DMS53 (cell line): ENCODE data around the gene DCC.
A peak's percentile ranks its signal among the peaks of the same experiment; 100 is the strongest.
"Not testable (repeated sequence)": the region's sequence is repeated elsewhere in the genome, so short reads cannot be mapped to it uniquely, and the experiment has no call there.

Source experiments
- DNase-seq: peaks from one replicate; lab custom pipeline; 2025; lab: John Stamatoyannopoulos, UW

Gene DCC

DNA sequence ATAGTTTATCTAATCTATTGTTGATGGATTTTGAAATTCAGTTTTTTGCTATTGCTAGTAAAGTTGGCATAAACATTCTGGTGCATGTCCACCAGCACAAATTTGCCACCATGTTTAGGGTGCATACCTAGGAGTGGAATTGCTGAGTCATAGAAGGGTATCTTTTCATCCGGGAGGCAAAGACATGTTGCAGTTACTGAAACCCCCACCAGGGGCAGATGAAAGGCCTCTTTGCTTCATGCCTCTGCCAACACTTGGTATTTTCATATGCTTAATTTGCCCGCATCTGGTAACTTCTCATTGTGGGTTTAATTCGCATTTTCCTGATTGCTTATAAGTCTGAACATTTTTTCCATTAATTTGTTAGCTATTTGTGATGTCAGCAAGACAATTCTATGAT, 8.2 kb downstream of the DCC start:
- DNase-seq, result peak; percentile 84

DNA sequence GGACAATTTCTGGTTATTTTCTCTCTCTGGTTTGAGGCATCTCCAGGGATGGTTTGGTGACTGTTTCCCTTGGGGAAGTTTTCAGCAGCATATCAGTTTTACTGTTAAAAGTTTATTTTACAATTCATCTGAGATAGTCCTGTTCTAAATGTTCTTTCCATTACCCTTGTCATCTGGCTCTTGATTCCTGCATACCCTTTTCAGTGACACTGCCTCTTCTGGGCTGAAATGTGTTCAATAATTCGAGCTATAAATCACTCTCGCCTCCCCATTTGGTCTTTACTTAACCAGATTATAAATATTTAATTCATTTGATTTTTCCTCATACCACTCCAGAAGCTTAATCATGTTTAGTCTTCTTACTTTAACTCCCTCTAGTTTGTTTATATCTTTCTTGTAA, 9.5 kb downstream of the DCC start:
- DNase-seq, result no peak

DNA sequence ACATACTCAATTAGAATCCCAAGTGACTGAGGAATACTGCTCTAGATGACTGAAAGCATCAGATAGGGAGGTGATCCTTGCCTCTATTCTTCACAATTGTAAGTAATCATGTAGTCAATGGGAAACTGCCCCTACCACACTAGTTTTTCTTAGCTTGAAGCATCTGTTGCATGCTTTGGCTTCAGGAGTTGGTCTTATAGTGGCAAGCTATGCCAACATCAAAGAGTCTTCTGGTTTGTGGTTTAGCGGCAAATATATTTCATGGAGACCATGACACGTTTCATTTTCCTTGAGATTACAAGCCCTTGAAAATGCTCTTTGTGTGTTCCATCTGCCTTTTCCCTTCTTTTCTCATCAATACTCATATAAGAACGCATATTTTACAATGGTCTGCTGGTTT, 12.9 kb downstream of the DCC start:
- DNase-seq, result no peak

DNA sequence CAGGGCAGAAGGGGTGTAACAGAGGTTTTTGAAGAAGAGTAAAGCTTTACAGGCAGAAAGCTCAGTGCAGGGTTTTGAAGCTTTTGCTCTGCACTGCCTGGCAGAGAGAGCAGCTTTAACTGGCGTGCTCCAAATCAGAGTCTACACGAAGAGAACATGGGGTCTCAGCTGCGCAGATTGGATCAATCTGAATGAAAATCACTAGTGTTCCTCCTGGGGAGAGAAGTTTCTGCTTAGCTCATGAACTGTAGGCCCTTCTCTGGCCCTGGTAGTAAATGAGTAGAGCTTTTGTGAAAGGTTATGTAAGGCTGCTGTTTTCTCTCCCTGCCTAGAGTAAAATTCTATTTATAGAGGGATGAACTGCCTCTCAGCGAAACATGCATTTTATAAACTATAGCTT, 13.6 kb downstream of the DCC start:
- no peak for DNase-seq

DNA sequence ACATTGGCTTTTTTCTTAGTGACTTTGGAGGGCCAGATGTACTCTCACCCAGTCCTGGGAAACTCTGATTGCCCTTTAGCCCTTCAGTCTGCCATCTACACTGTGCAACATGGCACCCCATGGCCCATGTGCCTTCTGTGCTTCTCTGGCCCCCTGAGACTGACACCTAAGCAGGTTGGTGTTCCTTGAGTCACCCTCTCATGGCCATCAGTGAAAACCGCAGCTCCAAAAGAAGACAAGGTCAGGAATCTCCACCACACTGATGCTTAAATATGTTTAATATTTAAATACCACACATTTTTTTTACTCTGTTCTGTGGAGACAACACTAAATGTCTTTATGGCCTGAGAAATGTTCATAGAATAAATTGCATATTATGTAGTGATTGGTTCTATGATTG, 23.9 kb downstream of the DCC start:
- no peak for DNase-seq

DNA sequence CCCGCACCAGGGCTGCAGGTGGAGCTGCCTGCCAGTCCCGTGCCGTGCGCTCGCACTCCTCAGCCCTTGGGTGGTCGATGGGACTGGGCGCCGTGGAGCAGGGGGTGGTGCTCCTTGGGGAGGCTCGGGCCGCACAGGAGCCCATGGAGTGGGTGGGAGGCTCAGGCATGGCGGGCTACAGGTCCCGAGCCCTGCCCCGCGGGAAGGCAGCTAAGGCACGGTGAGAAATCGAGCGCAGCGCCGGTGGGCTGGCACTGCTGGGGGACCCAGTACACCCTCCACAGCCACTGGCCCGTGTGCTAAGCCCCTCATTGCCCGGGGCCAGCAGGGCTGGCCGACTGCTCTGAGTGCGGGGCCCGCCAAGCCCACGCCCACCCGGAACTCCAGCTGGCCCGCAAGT, 26.9 kb downstream of the DCC start:
- not testable (repeated sequence) for DNase-seq

DNA sequence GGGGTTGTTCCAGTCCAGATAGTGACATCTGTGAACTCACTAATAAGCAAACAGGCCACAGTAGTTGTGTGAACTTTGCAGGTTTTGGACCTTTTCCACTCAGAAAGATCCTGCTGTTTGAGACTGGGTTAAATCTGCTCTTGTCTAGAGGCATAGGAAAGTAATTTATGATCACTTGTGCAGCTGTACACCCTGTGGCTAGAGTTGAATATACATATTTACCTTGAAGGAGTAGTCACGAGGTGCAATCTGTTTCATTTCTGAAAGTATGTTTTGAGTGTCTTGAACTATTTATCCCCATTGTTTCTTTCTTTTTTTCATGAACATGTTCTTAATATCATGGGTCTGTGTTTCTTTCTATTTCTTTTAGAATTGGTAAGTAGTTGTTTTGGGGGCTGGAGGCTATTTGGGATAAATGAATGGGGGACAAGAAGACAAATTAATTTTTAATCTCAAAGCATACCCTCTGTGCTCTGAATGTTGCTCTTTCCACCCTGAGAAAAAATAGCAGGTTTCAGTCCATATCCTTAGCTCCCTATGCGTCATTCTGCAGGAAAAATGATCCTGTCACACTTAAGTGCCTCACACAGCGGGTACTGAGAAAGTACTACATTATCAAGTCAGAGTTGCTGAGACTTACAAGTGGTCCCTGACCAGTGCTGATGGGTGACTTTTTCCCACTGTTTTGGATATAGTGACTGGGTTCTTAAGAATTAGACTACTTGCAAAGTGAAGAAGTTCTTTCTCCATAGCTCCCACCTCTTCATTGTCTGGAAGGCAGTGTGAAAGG, 28.2 kb downstream of the DCC start:
- DNase-seq, result no peak

DNA sequence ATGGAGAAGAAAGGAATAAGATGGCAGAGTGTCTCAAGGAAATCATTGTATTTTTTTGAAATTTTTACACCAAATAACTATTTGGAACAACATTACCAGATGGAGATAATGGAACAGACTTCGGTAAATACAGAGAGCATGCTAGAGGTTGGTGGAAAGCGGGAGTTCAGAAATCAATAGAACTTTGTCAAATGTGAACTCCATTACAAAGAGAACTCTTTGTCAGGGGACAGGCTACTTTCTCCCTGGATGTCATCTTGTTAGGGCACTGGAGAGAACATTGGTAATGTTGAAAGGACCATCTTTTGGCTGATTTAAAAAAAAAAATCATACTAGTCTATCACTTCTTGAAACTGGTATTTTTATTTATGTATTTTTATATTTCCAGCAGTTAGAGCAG, 30.8 kb downstream of the DCC start:
- DNase-seq, result no peak

DNA sequence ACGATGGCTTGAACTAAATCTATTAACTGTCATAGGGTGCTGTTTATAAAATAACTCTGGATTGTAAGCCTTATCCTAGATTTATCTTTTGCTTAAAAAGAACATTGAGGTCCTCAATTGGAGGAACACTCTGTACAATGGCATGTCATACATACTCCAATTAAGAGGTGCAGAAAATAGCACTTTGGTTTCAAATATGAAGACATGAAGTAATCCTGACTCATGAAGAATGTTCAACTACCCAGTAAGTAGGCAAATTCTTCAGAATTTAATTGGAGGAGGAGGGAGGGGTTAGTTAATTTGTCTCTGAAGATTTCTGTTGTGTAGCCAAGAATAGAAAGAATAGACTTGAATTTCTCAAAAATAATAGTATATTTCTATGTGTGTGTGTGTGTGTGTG, 36.1 kb downstream of the DCC start:
- no peak for DNase-seq

DNA sequence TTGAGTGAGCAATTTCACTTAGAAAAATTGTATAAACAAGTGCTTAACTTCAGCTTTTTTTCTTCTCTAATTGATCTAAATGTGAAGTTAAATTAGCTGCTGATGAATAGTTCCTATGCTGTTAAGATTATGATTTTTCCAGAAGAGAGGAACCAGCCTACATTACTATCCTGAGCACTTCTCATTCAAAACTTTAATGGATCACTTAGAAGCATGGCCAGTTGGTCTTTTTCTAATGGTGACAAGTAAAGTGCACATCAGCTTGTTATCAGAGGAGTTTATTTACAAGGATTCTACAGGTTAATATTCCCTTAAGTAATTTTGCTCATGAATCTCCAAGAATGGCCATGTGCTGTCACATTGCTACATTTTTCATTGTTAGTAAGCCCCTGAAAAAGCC, 37.1 kb downstream of the DCC start:
- DNase-seq, result no peak

DNA sequence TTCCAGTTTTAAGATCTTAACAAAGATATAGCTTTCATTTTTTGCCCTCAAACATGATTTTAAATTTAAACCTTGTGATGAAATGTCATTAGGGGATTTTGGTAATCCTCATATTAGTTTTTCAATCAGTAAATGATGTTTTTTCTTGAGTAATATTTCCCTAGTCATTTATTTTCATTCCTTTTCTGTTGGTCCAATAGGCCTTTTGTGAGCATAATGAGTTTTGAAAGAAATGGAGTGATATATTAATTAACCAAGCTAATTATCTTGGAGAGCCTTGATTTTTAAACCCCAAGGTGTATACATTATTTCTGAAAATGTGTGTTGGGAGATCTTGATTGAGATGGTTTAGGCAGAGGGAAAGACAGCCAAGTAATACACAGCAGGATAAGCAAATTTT, 46.3 kb downstream of the DCC start:
- DNase-seq, result no peak

DNA sequence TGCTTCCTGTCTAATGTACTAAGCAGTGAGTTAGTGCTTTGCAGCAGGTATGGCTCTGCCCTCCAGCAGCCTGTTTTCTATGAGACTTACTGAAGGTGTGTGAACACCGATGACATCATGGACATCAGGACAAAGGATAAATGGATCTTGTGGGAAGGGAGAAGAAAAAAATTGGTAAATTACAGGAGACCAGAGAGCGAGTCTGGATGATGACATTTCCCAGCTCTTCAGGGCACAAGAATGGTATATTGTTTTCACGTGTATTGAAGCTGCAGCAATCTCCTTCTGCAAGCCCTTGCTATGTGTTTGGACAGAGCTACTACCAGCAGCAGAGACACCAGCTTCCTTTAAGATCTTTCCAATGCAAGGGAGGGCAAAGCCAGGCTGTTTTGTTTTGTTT, 47.2 kb downstream of the DCC start:
- DNase-seq, result no peak

DNA sequence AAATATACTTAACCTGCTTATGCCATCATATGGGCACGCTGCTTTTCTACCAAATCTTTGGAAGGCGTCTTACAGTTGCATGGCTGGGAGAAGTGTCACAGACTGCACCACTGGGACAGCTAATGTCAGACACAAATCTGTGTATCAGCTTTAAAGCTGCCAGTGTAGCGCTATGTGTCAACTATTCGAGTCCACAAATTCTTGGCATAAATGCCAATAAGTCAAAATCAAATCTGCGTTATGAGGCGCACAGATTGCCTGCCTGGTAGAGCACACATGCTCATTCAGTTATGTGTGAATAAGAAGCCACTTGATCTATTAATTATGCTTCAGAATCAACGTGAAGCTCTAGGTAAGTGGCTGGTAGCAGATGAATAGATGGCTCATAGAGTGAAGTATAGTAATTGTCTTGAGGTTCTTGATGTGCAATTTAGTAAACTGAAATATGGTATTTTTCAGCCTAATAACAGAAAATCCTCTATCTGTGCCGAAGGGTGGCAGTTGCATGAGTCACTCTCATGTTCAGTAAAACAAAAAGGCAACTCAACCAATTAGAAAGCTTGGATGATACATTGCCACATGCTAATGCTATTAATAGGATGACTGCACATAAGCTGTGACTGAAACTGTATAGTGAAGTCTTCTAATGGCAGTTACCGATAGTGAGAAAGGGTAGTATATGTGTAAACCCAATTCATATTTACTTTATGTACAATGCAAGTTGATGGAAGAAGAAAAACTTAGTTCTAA, 52.0 kb downstream of the DCC start:
- DNase-seq, result no peak

DNA sequence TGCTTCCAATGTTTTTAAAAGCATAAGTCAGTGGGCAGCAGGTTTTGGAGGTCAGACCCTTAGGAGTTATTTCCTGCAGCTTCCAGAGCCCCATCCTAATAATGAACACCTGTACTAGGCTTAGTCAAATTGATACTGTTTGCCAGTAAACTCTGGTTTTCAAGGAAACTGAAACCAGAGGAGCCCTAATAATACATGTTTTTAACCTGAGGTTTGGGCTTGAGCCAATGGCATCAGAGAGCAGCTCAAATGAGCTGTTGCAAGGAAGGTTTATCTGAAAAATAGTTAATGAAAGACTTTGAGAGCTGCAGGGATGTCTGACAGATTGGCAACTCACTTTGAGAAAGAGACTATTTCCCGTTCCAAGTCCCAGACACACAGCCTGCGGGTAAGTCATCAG, 54.6 kb downstream of the DCC start:
- peak; percentile 13 for DNase-seq

DNA sequence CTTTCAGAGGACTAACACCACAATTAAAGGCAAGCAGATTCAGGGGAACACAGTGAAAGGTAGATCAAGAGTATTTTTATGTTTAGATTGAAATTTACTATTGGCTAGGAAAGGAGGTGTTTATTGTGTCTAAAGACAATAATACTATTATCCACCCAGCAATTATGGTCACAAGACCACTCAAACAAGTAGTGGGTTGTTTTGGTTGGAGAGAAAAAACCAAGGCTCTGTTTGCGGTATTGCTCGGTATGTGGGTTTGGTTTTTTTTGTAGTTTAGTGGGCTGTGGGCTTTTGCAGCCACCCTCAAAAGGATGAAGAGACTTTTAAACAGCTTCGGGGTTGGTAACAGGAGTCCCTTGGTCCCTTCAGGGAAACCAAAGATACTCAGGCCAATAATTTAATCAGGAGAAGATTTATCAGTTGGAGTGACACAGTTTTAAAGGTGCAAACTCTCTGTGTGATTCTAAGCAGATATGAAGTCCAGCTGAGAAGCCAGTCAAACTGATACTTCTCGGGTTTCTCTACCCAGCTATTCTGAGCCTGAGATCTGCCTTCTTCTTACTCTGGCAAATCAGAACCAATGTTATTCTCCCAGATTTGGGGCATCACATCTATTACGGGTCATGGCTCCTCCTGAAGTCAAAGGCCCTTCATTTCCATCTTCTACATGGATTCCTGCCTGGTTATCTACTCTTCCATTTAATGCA, 55.3 kb downstream of the DCC start:
- DNase-seq, result no peak

DNA sequence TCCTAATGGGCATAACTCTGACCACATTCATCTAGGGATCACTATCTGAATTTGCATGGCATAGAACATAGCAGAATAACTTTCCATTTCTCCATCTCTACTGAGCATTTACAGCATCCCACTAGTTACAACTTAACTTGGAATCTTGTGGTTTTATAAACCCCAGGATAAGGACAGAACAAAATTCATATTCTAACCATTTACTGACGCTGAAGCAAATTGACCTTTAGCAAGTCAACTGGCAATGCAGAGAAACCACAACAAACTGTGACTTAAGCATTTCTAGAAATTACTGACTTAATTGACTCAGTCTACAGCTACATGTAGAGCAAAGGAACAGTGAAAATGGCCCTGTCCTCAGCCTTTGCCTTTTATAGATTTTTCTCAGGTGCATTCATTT, 61.2 kb downstream of the DCC start:
- no peak for DNase-seq

DNA sequence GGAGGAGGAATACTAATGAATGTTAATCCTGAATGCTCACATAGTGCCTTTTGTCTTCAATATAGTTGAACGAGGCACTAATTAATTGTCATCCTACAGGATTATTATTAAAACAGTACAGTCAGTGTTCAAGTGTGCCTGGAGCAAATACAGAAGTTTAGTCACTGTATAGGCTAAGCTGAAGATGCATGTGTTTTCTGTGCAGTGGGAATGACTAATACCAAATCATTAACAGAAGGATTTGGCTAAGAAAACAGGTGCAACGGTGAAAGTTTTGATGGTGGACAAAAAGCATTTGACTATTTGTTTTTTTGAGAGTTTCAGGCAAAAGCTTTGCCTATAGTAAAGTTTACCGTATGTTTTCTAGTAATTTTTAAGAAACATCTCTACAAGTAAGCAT, 62.8 kb downstream of the DCC start:
- peak; percentile 57 for DNase-seq

DNA sequence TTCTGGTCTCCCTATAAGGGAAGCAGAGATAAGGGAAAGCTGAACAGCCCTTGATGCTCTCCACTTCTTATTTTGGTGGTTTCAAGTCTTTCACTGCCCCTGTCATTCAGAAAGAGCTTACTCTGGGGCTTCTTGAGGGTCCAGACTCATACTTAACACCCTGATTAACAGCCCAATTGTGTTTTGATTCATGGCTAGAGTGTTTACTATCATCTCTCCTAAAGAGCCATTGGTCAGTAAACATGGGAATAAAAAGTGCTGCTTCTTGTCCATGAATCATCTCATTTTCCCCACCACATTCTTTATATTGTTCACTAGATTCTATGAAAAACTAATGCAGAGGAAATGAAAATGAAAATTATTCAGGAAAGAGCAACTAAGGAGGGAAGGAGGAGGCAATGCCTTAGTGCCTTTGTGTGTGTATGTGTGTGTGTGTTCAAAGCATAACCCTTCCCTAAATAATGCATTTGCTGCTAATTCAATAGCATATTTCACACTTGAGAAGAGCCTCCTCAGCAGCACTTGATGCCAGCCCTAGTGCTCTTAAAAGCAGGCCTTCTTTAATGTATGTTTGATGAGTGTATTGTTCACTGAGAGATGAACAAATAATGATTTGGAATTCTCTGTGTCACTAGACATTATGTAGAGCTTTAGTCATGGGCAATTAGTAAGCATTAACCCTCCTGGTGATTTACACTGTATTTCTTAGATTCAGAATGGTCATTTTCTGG, 63.5 kb downstream of the DCC start:
- peak; percentile 97 for DNase-seq

DNA sequence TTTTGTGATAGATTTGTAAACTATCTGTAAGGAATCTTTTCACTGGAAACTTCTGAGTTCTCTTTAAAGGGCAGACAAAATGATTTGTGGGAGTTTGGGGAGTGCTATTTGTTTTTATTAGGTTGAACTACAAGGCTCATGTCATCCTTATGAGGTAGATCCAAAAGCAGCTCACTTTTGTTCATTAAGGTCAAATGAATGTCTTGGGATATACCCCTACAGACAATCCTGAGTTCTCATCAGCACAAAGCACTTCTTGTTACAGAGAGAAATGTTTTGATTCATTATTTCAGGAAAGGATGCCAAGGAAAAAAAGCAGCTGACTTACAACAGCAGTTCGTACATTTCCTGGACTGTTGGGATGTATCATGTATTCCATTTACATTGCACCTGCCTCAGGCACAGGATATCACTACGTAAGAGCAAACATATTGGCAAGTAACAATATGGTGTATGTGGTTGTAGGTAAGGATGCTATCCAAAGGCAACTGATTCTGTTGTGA, 68.9 kb downstream of the DCC start:
- DNase-seq, result peak; percentile 54

DNA sequence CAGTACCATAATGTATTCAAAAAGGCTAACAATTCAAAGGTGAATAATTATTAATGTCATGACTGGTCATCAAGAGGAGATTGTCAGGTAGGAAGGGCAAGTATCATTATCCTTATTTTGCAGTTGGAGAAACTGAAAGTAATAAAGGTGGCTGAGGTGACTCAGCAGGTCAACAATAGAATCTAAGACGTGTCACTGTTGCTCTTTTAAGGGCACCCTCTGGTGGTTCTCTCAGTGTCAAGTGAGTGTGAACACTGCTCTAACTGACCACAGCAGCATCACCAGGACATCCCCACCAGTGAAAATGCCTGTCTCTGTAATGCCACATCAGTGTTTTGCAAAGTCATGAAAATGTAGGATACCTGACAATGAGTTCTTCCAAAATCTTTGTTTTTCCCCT, 69.7 kb downstream of the DCC start:
- peak; percentile 95 for DNase-seq

DNA sequence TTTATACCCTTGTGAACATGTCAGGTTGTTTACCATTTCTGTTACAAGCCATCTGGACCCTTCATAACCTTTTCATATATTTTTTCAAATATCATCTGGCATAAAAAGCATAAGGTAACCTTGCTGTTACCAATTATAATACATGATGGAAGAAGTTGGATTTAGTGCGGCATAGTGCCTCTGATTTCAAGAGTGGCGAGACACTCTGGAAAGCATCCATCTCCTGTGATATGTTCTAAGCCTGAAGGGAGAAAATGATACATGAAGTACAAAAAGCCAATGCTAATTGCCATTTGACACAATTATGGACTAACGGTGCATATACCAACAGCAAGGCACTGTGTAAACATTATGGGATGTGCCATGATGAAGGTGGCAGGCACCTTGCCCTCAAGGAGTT, 75.1 kb downstream of the DCC start:
- no peak for DNase-seq

DNA sequence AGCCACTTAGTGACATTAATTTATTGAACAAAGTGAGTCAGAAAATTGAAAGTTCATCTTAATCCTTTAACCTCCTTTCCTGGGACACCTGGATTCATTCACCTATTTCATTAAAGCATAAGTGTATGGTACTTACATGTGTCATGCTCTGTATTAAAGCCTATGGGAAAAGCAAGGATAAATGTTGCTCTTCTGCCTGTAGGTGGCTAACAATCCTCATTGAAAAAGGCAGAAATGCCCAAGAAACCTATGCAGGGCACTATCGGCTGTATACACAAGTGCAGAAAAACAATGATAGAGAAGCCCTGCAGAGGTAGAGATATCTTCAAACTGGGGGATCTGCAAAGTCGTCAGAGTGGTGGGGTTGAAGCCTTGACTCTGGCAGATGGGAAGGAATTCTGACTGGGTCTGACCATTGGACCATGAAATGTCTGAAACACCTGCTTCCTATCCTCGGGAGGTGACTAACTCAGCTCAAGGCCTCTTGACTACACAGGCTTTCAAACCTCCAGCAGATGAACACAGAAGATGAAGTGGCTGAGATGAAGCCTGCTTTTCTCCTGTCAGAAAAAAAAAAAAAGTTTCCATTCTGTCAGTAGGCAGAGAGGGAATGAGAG, 83.1 kb downstream of the DCC start:
- peak; percentile 99 for DNase-seq
